GM10266 (cell line): ENCODE measurements around the gene RIN2.

ENCODE experiments used
- DNase-seq: peaks from one replicate; pipeline ENCODE4 v3.0.0; 2012; ENCODE audit errors: extremely low spot score
- CTCF ChIP-seq: IDR thresholded peaks from 2 replicates; pipeline ENCODE4 v1.5.1; 2012; ENCODE audit warnings: mild to moderate bottlenecking, low read depth; ENCODE audit not compliant: control insufficient read depth, insufficient read depth; ENCODE audit errors: missing control alignments

The RIN2 gene

GRCh38 chr20:19738951-19739350 is 19.1 kb upstream of the RIN2 start:
- DNase-seq = no peak
- TF ChIP-seq CTCF = no peak

GRCh38 chr20:19739351-19739750 is 18.7 kb upstream of the RIN2 start:
- no peak for TF ChIP-seq CTCF
- DNase-seq = no peak

GRCh38 chr20:19740512-19740911 is 17.5 kb upstream of the RIN2 start:
- no peak for DNase-seq
- TF ChIP-seq CTCF = no peak

GRCh38 chr20:19741924-19742323 is 16.1 kb upstream of the RIN2 start:
- no peak for TF ChIP-seq CTCF
- no peak for DNase-seq

GRCh38 chr20:19742974-19743639 is 15.0 kb upstream of the RIN2 start:
- no peak for DNase-seq
- no peak for TF ChIP-seq CTCF

- no peak for TF ChIP-seq CTCF
- no peak for DNase-seq
Observed at GRCh38 chr20:19743640-19743995, 14.4 kb upstream of the RIN2 start.

- no peak for TF ChIP-seq CTCF
- no peak for DNase-seq
Observed at GRCh38 chr20:19745106-19745505, 13.0 kb upstream of the RIN2 start.
